Measurements from ENCODE around the gene RAF1. TPM values are rescaled to one million over a fixed set of nuclear protein-coding genes. Genes with fewer than 3 reads are reported as not detected.

The RAF1 gene
- total and polyA plus RNA-seq, 2 of the 13 experiments (the other 11 are each of a cell fraction or from before 2014, with no cell fraction given), result 72.2 to 91.4 TPM

- no peak for TF ChIP-seq RERE (CRISPR knock-in tag; IDR thresholded peaks at IDR 0.05; ENCODE audit: low read depth)
- TF ChIP-seq FOXP1 (IDR thresholded peaks at IDR 0.05), result no peak
- TF ChIP-seq FOXP1 (CRISPR knock-in tag; IDR thresholded peaks at IDR 0.05), result no peak
- no peak for TF ChIP-seq ZHX1 (CRISPR knock-in tag; IDR thresholded peaks at IDR 0.05; ENCODE audit: low read depth)
- no peak for TF ChIP-seq ATAD3A (CRISPR knock-in tag; IDR thresholded peaks at IDR 0.05)
- TF ChIP-seq ZFAT (CRISPR knock-in tag; conservative IDR thresholded peaks at IDR 0.05), result no peak
- TF ChIP-seq ZNF563 (CRISPR knock-in tag; IDR thresholded peaks at IDR 0.05), result no peak
These were observed 45.4 kb upstream of the RAF1 start (continued) for GRCh38 chr3:12709334-12709733.
